ENCODE results near the gene OR51B5.
"Not testable (repeated sequence)": the region's sequence is repeated elsewhere in the genome, so short reads cannot be mapped to it uniquely, and the experiment has no call there.

The OR51B5 gene

GRCh38 chr11:5343474-5344335, at the start of gene OR51B5:
Gene OR51B5, minus strand, starts transcription at chr11:5343524. Its CDS starts 0 bp downstream, at chr11:5343524.
- no peak for DNase-seq

- no peak for DNase-seq
These were observed 46.9 kb upstream of the OR51B5 start for GRCh38 chr11:5390210-5390609.

GRCh38 chr11:5384335-5384734, 41.0 kb upstream of the OR51B5 start:
- no peak for DNase-seq

GRCh38 chr11:5383576-5383975, 40.3 kb upstream of the OR51B5 start, which contains the start of gene OR51M1:
Gene OR51M1, plus strand, starts transcription at chr11:5383812. Its CDS starts 5,587 bp downstream, at chr11:5389399.
- no peak for DNase-seq

GRCh38 chr11:5380740-5381342, 37.5 kb upstream of the OR51B5 start:
- DNase-seq: peak; percentile 51

- no peak for DNase-seq
These were observed 26.5 kb upstream of the OR51B5 start for GRCh38 chr11:5369789-5370188.

- no peak for DNase-seq
These were observed 25.2 kb upstream of the OR51B5 start for GRCh38 chr11:5368502-5369043.

- no peak for DNase-seq
These were observed 24.2 kb upstream of the OR51B5 start for GRCh38 chr11:5367448-5368074.

- DNase-seq: no peak
These were observed 23.5 kb upstream of the OR51B5 start for GRCh38 chr11:5366856-5367255.

GRCh38 chr11:5366365-5366764, 23.0 kb upstream of the OR51B5 start:
- DNase-seq: not testable (repeated sequence)

GRCh38 chr11:5364214-5364613, 20.9 kb upstream of the OR51B5 start:
- DNase-seq: no peak

- DNase-seq: no peak
These were observed 20.4 kb upstream of the OR51B5 start for GRCh38 chr11:5363679-5364078.

- DNase-seq: no peak
These were observed 18.8 kb upstream of the OR51B5 start for GRCh38 chr11:5362017-5362625.

GRCh38 chr11:5356031-5356430, 12.7 kb upstream of the OR51B5 start:
- DNase-seq: not testable (repeated sequence)

- no peak for DNase-seq
These were observed 7.9 kb upstream of the OR51B5 start, which contains the start of gene OR51B6 for GRCh38 chr11:5351208-5351607. Gene OR51B6, plus strand, starts transcription at chr11:5351508. Its CDS starts 0 bp downstream, at chr11:5351508.

GRCh38 chr11:5349550-5349949, 6.2 kb upstream of the OR51B5 start:
- DNase-seq: no peak

- no peak for DNase-seq
These were observed 5.3 kb upstream of the OR51B5 start for GRCh38 chr11:5348551-5349194.

GRCh38 chr11:5345831-5346230, 2.5 kb upstream of the OR51B5 start:
- no peak for DNase-seq

- DNase-seq: no peak
These were observed 3.5 kb downstream of the OR51B5 start for GRCh38 chr11:5339771-5340322.

GRCh38 chr11:5337253-5337652, 6.1 kb downstream of the OR51B5 start:
- DNase-seq: not testable (repeated sequence)

- DNase-seq: no peak
These were observed 7.0 kb downstream of the OR51B5 start for GRCh38 chr11:5336331-5336730.

GRCh38 chr11:5335170-5335569, 8.2 kb downstream of the OR51B5 start:
- no peak for DNase-seq

Data from activated CD4-positive, alpha-beta T cell treated with anti-CD3 and anti-CD28 coated beads for 48 hours (primary cell).